GM21619 (cell line): ENCODE data around the gene TMEM8B.
"Not testable (repeated sequence)": the region's sequence is repeated elsewhere in the genome, so short reads cannot be mapped to it uniquely, and the experiment has no call there.

Experiments used
- ATAC-seq: cut with Tn5 transposase; IDR thresholded peaks from one replicate; pipeline ENCODE4 v1.9.1; 2021; ENCODE audit not compliant: unreplicated experiment

The TMEM8B gene

GRCh38 chr9:35862328-35862727, 33.3 kb downstream of the TMEM8B start:
- ATAC-seq, result no peak

GRCh38 chr9:35863583-35863982, 34.6 kb downstream of the TMEM8B start:
- ATAC-seq, result no peak

GRCh38 chr9:35864695-35865255, 35.7 kb downstream of the TMEM8B start:
- ATAC-seq, result no peak

- ATAC-seq, result no peak
Observed at GRCh38 chr9:35867538-35867937, 38.5 kb downstream of the TMEM8B start.

- no peak for ATAC-seq
Observed at GRCh38 chr9:35868933-35869332, 39.9 kb downstream of the TMEM8B start.

GRCh38 chr9:35869621-35870216, 40.7 kb downstream of the TMEM8B start:
- ATAC-seq, result no peak

GRCh38 chr9:35870351-35870923, 41.4 kb downstream of the TMEM8B start, which contains the start of gene OR13J1:
TSS of gene OR13J1 (minus strand) at chr9:35870401. CDS start at chr9:35870401, 0 bp downstream.
- ATAC-seq, result no peak

GRCh38 chr9:35871545-35871944, 42.5 kb downstream of the TMEM8B start:
- ATAC-seq, result no peak

GRCh38 chr9:35872505-35872904, 43.5 kb downstream of the TMEM8B start:
- ATAC-seq, result no peak

- no peak for ATAC-seq
Observed at GRCh38 chr9:35882263-35882848, 53.3 kb downstream of the TMEM8B start.

GRCh38 chr9:35882996-35883395, 54.0 kb downstream of the TMEM8B start:
- no peak for ATAC-seq

- ATAC-seq, result not testable (repeated sequence)
Observed at GRCh38 chr9:35884908-35885307, 55.9 kb downstream of the TMEM8B start.

- ATAC-seq, result no peak
Observed at GRCh38 chr9:35891646-35892045, 62.6 kb downstream of the TMEM8B start.

GRCh38 chr9:35892051-35892450, 63.0 kb downstream of the TMEM8B start:
- ATAC-seq, result no peak

GRCh38 chr9:35896570-35896969, 67.5 kb downstream of the TMEM8B start:
- ATAC-seq, result no peak

- ATAC-seq, result not testable (repeated sequence)
Observed at GRCh38 chr9:35897376-35898099, 68.5 kb downstream of the TMEM8B start.

GRCh38 chr9:35898337-35898736, 69.3 kb downstream of the TMEM8B start:
- no peak for ATAC-seq

GRCh38 chr9:35899021-35899420, 70.0 kb downstream of the TMEM8B start:
- no peak for ATAC-seq

- ATAC-seq, result no peak
Observed at GRCh38 chr9:35903049-35903448, 74.0 kb downstream of the TMEM8B start.

GRCh38 chr9:35904338-35904737, 75.3 kb downstream of the TMEM8B start:
- no peak for ATAC-seq

- no peak for ATAC-seq
Observed at GRCh38 chr9:35905051-35905781, 76.2 kb downstream of the TMEM8B start.
